ENCODE data around the gene SCFD2. TPM values are rescaled to one million over a fixed set of nuclear protein-coding genes. Genes with fewer than 3 reads are reported as not detected.
"Not testable (repeated sequence)": the region's sequence is repeated elsewhere in the genome, so short reads cannot be mapped to it uniquely, and the experiment has no call there.

Gene SCFD2
- total RNA-seq, 1 donor from 2014 or later = 25.6 TPM

DNA sequence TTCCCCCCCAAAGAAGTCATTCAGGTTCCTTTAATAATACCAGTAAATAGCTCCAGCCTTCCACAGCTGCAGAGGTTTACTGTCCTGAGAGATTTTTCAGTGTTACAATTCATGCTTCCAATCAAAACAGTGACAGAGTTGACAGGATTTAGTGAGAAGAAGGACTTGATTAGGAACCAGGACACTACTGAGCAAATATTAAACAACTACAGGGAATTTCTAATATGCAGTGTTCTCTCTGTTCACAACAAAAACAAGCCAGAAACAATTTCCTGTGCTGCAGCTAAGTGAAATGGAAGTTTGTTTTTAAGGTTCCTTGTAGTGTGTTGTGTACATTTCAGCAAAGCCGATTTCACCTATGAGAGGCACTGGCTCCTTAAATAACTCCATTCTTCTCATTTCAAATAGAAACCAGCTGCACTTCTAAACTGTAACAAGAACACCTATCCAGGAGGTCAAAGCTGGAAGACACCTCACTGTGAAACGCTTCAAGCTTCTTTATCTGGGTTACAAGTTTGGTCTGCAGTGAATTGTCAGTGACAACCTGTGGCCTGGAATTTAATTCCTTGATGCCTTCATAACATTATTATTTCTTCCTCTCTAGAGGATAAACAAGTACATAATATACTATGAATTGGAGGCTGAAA is 354.5 kb downstream of the SCFD2 start:
- DNase-seq = no peak

DNA sequence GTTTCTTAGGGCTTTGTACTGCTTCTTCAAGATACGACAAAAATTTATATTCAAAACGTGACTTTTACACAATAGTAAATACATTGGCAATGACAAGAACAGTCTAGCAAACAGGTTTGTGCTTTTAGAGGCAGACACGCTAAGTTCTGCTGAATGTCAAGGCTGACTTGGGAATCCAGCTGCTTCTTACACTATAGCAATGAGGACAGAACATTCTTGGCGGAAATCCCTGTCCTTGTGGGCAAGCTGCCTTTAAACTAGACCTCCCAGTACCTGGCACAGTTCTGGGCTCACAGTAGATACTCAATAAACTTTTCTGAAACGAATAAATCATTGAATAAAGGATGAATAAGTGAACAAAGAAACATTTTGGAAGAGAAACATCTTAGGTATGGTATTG is 355.5 kb downstream of the SCFD2 start:
- DNase-seq = no peak

DNA sequence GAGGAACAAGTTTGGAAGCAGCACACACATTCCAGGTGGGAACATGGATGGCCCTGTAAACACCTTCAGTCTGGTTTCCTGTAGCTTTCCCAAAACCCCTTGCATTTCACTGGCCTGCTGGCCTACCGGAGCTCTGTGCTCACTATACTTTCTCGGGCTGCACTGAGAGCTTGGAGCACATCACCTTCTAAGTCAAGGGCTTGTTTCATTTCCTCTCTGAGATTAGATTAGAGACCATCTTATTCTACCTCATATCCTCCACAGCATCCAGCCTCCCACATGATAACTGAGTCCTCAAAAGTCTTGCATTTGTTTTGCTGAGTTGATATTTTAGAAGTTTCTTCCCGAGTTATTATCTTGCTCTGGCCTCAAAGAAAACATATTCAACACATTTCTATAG is 356.0 kb downstream of the SCFD2 start:
- no peak for DNase-seq

DNA sequence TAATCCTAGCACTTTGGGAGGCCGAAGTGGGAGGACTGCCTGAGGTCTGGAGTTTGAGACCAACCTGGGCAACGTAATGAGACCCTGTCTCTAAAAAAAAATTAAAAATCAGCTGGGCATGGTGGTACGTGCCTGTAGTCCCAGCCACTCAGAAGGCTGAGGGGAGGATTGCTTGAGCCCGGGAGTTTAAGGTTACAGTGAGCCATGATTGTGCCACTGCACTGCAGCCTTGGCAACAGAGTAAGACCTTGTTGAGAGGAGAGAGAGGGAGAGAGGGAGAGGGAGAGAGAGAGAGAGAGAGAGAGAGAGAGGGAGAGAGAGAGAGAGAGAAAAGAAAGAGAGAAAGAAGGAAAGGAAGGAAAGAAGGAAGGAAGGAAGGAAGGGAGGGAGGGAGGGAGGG is 358.8 kb downstream of the SCFD2 start:
- DNase-seq = no peak

DNA sequence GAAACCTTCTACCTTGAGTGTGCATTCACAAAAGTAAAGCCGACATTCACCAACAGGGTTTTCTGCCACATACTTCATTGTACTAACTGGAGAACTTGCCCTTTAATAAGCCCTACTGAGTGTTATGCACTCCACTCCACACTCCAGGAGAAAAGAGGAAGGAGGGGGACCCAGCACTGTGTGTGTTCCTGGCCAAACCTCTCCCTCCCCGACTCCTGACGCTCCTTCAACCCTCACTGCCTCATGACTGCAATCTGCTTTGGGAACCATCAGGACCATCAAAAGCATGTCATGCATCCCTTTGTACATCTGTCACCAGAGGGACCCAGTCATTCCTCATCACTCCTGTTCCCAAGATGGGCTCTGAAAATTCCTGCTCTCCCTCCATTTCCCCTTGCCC is 360.1 kb downstream of the SCFD2 start:
- no peak for DNase-seq

DNA sequence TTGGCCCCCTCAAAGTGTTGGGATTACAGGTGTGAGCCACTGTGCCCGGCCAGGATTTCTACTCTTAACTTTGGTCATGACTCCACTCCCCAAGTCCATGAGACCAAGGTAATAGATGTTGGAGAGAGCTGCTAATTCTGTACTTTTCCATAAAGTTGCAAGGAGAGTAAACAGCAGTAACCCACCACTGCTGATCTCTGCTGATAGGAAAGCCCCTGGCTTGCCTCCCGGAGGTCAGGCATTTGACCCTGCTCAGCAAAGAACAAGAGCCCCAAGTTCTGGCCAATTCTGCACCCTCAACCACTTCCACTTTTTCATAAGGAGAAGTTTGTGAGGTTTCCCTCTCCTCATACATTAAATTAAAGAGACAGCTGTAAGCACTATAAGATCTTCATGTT is 360.7 kb downstream of the SCFD2 start:
- no peak for DNase-seq

DNA sequence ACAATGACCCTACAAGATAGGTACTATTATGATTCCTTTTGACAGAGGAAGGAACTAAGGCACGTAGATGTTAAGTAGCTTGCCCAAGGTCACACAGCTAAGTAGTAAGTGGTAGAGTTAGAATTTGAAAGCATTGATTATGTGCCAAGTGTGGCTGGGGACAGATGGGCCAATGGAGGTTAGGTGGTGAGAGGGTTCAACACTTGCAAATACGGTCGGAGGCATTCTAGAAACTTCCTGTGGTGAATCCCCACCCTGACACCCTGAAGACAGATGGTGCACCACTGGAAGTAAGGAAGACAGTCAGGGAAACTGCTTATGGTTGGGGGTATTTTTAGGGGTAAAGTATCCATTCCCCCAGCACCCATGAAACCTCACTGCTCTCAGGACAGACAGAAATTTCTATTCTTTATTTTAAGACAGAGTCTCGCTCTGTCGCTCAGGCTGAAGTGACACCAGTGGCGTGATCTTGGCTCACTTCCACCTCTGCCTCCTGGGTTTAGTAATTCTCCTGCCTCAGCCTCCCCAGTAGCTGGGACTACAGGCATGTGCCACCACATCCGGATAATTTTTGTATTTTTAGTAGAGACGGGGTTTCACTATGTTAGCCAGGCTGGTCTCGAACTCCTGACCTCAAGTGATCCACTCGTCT is 361.2 kb downstream of the SCFD2 start:
- no peak for DNase-seq

DNA sequence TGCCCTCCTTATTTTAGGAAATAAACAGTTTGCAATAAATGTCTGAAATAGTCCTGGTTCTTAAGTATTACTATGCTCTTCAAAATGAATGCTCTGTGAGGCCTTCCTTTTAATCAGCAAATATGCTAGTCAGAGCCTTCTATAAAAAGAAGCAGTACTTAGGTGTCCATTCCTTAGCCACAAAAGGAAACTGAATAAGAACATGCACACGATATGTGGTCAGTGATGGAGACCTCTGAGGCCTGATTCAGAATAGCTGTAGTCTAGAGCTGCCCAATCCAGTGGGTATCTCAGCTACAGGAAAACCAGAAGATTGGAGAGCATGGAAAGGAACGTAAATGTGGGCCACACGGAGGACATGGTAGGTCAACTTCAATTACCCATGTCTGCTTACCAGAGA is 361.9 kb downstream of the SCFD2 start:
- no peak for DNase-seq

DNA sequence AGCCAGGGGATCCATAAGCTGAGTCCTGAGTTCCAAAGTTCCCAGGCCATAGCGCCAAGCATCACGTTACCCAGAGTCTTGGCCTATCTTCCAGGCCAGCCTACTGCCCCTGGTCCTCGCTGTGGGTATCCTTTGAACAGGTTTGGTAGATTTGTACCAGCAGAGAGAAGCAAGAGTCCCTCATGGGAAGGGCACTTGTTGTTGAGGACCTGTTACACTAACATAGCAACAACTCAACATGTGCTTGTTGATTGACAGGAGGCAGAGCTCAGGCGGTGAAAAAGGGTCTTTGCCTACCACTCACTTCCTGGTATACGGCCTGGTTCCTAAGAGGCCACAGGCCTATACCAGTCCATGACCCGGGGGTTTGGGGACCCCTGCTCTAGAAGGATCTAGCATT is 365.3 kb downstream of the SCFD2 start:
- DNase-seq = no peak

DNA sequence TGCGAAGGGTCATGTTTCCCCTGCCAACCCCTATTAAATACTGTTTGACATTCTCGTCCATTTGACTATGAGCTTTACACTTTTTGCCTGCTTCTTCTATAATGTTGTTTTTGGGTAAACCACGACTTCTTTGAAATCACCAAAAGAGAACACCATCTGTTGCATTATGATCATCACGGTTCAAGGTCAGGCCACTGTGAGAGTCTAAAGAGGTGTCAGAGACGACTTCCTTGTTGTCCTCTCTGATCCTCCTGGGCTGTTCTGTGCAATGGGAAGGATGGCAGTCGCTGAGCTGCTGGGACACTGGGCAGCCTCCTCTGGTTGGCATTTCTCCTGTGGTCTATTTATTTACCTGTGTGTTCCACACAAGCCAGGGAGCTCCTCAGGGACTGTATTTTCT is 366.2 kb downstream of the SCFD2 start:
- no peak for DNase-seq

DNA sequence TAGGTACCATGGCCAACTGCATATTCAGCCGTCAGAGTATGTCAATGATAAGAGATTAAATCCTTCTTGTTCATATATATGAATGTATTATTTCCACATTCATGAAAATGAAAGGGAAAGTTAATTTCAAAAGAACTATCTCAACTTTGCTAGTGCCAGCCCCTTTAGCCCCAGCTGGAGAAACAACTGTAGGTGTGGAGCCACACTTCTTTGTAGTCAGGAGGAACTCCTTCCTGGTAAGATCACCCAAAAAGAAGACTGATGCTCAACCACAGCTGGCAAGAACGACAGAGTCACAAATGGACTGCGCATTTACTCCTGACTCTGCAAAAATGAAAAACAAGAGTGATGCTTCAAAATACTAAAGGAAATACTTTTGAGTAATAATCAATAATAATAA is 367.4 kb downstream of the SCFD2 start:
- no peak for DNase-seq

DNA sequence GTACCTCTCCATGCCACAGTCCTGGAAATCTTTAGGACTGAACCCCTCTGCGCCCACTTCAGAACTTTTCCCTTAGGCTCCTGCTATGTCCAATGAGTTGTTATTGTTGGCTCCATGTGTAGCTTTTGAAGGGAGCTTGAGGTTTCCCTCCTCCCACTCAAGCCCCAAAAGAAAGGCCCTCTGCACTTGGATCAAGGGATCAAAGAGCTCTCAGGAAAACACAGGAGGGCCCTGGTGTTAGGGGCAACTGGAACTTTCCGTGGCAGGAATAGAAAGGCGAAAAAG is 368.8 kb downstream of the SCFD2 start:
- no peak for DNase-seq

DNA sequence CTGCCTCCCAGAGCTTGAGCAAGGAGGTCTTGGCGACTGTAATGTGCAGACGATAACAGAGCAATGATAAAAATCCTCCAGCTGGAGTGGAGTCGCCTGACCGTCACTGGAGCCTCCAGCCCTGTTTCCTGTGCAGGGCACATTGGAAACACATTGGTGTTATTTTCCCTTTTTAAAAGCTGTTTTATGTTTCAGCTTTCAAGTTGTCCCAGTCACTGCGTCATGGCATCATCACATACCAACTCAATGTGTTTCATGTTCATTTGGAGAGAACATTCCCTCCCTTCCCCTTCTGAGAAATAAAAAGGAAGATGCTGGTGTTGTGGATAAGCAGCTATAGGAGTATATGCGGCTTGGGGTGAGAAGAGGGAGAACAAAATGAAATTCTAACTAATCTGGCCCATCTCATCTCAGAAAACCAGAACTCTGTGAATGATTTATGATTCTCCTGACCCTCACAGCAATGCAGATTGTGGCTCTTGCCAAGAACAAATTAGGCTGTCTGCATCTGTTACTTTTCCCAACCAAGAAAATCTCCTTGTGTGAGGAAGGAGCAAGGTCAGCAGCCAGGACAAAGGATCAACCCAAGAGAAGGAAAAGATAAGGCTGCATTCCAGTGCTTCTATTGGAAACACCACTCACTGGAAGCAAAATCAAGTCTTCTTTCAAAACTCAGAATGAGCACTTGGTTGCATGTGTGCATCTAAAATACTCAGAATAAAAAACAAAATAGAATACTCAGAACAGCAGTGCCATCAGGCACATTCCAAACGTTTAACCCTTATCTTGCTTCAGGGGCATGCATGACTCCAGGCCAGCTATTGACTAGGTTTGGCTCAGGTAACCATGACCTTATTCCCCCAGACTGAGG is 369.4 kb downstream of the SCFD2 start:
- DNase-seq = no peak

DNA sequence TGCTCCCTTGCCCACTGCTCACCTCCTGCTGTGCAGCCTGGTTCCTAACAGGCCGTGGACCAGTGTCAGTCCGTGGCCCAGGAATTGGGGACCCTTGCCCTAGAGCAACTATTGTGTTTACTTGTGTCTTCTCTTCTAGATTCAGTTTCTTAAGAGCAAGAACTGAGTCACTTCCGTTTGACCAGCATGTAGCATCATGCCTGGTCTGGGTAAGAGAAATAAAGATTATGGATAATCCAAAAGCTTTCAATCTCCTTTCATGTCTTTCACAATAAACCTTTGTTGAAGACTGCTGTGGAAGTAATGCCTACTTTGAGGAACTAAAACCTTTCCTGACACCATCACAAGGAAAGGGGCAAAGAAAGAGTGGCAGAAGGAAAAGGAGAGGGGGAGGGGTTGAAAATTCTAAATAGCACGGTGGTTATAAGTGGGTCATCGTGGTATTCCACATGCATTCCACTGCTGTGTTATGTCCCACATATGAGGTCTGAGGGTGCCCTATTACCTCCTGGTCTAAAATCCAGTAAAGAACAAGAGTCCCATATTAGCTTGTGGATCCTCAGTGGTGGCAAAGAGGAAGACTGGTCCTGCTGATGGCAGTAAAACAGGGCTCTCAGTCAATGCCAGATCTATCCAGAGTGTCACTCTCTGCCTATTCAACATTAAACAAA is 370.4 kb downstream of the SCFD2 start:
- DNase-seq = no peak

DNA sequence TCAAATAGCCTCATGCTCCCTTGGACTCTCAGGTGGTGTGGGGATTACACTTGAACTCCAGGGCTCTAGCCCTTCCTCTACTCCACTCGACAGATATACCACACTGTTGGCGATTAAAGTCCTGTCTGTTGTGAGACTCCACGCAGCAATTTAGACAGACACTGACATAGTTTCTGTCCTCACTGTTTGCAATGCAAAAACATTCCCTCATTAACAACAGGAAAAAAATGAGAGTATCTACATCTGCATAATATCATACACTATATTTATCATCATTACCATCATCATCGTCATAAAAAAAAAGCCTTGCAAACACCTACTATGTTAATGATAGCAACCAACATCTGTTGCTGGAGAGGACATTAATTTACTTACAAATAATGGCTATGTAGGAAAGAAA is 371.3 kb downstream of the SCFD2 start:
- DNase-seq = no peak

DNA sequence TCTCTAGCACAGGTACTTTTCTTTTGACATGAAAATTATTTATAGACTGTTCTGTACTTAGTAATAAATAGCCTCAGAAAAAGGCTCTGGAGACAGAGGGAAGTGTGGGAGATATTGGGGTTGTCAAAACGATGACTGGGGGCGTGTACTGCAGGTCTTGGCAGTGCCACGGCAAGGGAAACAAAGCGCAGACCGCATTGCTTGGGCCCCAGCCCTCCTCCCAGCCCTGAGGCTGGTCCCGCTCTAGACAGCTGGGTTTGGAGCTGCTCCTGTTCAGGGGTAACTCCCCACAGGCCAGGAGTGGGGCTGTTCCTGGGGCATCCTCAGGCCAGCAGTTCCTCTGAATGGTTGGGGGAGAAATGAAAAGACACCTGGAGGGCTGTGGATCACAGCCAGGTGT is 372.1 kb downstream of the SCFD2 start:
- no peak for DNase-seq

DNA sequence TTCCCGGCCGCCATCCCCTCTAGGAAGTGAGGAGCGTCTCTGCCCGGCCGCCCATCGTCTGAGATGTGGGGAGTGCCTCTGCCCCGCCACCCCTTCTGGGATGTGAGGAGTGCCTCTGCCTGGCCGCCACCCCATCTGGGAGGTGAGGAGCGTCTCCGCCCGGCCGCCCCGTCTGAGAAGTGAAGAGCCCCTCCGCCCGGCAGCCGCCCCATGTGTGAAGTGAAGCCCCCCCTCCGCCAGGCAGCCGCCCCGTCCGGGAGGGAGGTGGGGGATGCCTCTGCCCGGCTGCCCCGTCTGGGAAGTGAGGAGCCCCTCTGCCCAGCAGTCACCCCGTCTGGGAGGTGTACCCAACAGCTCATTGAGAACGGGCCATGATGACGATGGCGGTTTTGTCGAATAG is 373.3 kb downstream of the SCFD2 start:
- not testable (repeated sequence) for DNase-seq

DNA sequence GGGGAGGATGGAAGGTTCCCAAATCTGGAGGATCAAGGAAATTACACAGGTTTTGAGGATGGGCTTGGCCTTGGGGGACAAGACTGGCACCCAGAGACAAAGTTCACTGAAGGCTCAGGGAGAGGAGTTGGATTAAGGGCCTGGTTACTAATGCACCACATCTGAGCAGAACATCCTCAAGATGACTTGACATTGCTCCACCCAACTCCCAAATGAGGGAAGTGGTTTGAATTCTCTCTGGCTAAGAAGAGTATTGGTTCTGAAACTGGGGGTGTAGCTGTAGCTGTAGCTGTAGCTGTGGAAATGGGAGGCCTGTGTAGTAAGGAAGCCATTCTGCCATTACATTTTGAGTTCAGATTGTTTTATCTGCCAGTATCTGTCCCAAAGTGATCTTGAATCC is 374.4 kb downstream of the SCFD2 start:
- DNase-seq = no peak

DNA sequence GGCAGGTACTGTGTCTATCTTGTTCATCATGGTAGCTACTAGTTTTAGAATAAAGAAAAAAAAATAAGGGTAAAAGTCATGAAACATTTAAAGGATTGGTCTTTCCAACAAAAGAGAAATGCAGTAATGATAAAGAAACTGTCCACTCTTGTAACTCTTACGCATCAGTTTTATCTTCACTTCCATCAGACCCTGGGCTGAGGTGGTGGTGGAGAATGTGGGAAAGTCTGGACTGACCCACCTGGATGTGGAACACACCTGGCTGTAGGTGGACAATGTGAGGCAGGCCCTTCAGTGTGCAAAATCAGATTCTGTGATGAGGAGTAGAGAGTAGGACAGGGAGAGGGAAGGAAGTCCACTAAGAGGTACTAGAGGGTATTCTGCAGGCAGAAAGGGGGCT is 375.2 kb downstream of the SCFD2 start:
- DNase-seq = no peak

DNA sequence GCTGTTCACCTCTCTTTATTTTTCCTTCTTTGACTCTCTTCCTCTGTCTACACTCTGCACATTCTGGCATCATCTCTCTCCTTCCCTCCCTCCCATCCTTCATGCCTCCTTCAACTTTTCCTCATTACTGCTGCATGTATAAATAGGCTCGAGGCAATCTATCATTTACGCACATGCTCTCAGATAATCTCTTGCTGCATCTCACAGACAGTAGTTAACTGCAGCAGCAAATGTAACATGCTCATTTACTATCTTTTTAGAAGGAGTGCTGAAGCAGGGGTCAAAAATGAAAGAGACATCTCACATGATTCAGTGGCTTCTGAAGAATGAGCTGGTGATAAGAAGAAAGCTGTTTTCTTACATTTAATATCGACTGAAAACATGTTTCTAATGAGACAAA is 376.0 kb downstream of the SCFD2 start:
- DNase-seq = no peak

DNA sequence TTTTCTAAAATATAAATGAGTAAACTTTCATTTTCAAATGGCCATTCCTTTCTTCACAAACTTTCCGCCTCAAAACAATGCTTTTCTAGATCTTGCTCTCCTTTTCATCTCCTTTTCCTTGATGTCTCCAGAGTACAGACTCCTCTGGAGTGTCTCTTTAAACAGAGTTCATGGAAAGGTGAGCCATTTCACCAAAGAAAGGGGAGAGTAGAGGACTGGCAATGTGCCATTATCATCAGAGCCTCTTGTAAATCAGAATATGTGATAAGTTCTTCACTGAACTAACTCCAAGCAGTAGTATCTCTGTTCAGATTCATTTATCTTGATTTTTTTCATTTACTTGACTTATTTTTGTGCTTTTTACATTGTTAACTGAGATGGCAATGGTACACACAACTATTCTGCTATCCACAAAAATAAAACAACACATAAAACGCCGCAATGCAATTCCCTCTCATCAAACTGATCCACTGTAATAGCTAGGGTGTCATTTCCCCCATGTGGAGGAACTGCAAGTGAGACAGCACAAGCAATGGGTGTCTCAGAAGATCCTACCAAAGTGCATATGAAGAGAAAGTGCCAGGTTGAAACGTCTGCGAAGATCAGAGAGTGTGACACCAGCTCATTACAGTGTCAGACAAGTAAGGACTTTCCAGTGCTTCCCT is 378.3 kb downstream of the SCFD2 start:
- no peak for DNase-seq

DNA sequence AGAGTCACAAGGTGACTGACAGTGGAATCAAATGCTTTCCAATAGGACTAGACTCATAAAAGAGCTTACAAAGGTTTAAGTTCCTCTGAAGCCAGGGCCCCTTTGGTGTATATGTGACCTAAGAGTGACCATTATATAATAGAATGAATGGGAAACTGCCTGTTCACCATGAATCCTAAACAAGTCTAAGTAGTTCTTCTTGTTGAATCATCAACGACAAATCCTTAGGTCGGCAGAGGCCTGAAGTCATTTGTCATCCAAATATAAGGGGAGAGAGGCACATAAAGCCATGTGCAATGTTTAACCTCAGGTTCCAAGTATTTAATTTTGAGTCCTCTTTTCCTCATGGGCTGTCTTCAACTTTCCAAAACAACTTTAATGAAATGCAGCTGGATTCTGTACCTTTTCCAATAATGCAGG is 381.4 kb downstream of the SCFD2 start:
- no peak for DNase-seq

All from occipital lobe (tissue), 2 donors.